ENCODE measurements around the gene CCDC124. TPM values are rescaled to one million over a fixed set of nuclear protein-coding genes. Genes with fewer than 3 reads are reported as not detected.

CCDC124 gene
- total RNA-seq, 4 donors from 2014 or later = 73.1 to 110 (median 81.5) TPM

- TF ChIP-seq CTCF (IDR thresholded peaks at IDR 0.05 in 4 of 5, conservative IDR thresholded peaks at IDR 0.05 in 1 of 5) (no peak), POLR2A (IDR thresholded peaks at IDR 0.05) (no peak)
- in situ Hi-C loops (cut with MboI; ENCODE audit: low sequenced_read_pairs in 4 of 4) (no loop called here), intact Hi-C loops (cut with DNase I; ENCODE audit: low total_unique reads) (no loop called here)
- Histone ChIP-seq H3K36me3 (no peaks in the 10 kb centered on the region), H3K9me3 (no peaks in the 10 kb centered on the region), H3K27me3 (peaks cover 5 to 12% (median 11%) of the 10 kb centered on the region in 3 donors), H3K4me3 (no peak overlapping the region), H3K27ac (no peak overlapping the region), H3K4me1 (no peaks in the 10 kb centered on the region)
- DNase-seq (no peak), ATAC-seq (no peak)
Observed at GRCh38 chr19:17972230-17972629, 39.4 kb downstream of the CCDC124 start.

GRCh38 chr19:17973759-17974158, 40.9 kb downstream of the CCDC124 start:
- TF ChIP-seq POLR2A (IDR thresholded peaks at IDR 0.05) (no peak), CTCF (IDR thresholded peaks at IDR 0.05 in 4 of 5, conservative IDR thresholded peaks at IDR 0.05 in 1 of 5) (no peak)
- no peak for ATAC-seq
- H3K36me3 ChIP-seq = no peaks in the 10 kb centered on the region
- intact Hi-C loops (cut with DNase I; ENCODE audit: low total_unique reads) (no loop called here), in situ Hi-C loops (cut with MboI; ENCODE audit: low sequenced_read_pairs in 4 of 4) (no loop called here)
- H3K4me3 ChIP-seq = no peak overlapping the region
- H3K27me3 ChIP-seq = no peaks in the 10 kb centered on the region
- no peak for DNase-seq
- H3K4me1 ChIP-seq = no peaks in the 10 kb centered on the region
- no peaks in the 10 kb centered on the region for H3K9me3 ChIP-seq
- no peak overlapping the region for H3K27ac ChIP-seq

GRCh38 chr19:17974551-17974950, 41.7 kb downstream of the CCDC124 start:
- H3K27me3 ChIP-seq = no peaks in the 10 kb centered on the region
- ATAC-seq = no peak
- no peaks in the 10 kb centered on the region for H3K36me3 ChIP-seq
- in situ Hi-C loops (cut with MboI; ENCODE audit: low sequenced_read_pairs in 4 of 4) = no loop called here
- TF ChIP-seq CTCF (IDR thresholded peaks at IDR 0.05 in 4 of 5, conservative IDR thresholded peaks at IDR 0.05 in 1 of 5) = no peak
- TF ChIP-seq POLR2A (IDR thresholded peaks at IDR 0.05) = no peak
- no peak for DNase-seq
- H3K27ac ChIP-seq = no peak overlapping the region
- no peak overlapping the region for H3K4me3 ChIP-seq
- H3K9me3 ChIP-seq = no peaks in the 10 kb centered on the region
- intact Hi-C loops (cut with DNase I; ENCODE audit: low total_unique reads) = no loop called here
- no peaks in the 10 kb centered on the region for H3K4me1 ChIP-seq

GRCh38 chr19:17975032-17975431, 42.2 kb downstream of the CCDC124 start:
- in situ Hi-C loops (cut with MboI; ENCODE audit: low sequenced_read_pairs in 4 of 4) = loop anchor here in 1 of 4 donors (25.0 kb wide), 1 partner anchor 113 kb away; the partner anchor contains the start of genes RPL18A and SLC5A5
- Histone ChIP-seq H3K9me3 (no peaks in the 10 kb centered on the region), H3K27me3 (no peaks in the 10 kb centered on the region), H3K36me3 (no peaks in the 10 kb centered on the region), H3K27ac (no peak overlapping the region), H3K4me3 (no peak overlapping the region), H3K4me1 (no peaks in the 10 kb centered on the region)
- DNase-seq (no peak), ATAC-seq (no peak)
- intact Hi-C loops (cut with DNase I; ENCODE audit: low total_unique reads) = no loop called here
- TF ChIP-seq POLR2A (IDR thresholded peaks at IDR 0.05) (no peak), CTCF (IDR thresholded peaks at IDR 0.05 in 4 of 5, conservative IDR thresholded peaks at IDR 0.05 in 1 of 5) (no peak)

GRCh38 chr19:17977021-17977420, 44.2 kb downstream of the CCDC124 start:
- TF ChIP-seq CTCF (IDR thresholded peaks at IDR 0.05 in 4 of 5, conservative IDR thresholded peaks at IDR 0.05 in 1 of 5) = no peak
- TF ChIP-seq POLR2A (IDR thresholded peaks at IDR 0.05) = no peak
- Histone ChIP-seq H3K27ac (no peak overlapping the region), H3K4me1 (no peaks in the 10 kb centered on the region), H3K4me3 (no peak overlapping the region), H3K36me3 (no peaks in the 10 kb centered on the region), H3K27me3 (peaks cover 0 to 6% (median 0%) of the 10 kb centered on the region in 3 donors), H3K9me3 (no peaks in the 10 kb centered on the region)
- in situ Hi-C loops (cut with MboI; ENCODE audit: low sequenced_read_pairs in 4 of 4) (loop anchor here in 1 of 4 donors (25.0 kb wide), 1 partner anchor 115 kb away; the partner anchor contains the start of genes RPL18A and SLC5A5), intact Hi-C loops (cut with DNase I; ENCODE audit: low total_unique reads) (no loop called here)
- ATAC-seq = no peak
- DNase-seq = no peak
